ENCODE data around the gene MGAT4B. TPM values are rescaled to one million over a fixed set of nuclear protein-coding genes. Genes with fewer than 3 reads are reported as not detected.

MGAT4B gene
- total RNA-seq, 1 donor from 2014 or later = 118 TPM

- intact Hi-C loops (cut with DNase I) = no loop called here
- no peak for TF ChIP-seq CTCF (IDR thresholded peaks at IDR 0.05)
- Histone ChIP-seq H3K9me3 (no peaks in the 10 kb centered on the region), H3K4me1 (peaks cover 4% of the 10 kb centered on the region), H3K27me3 (no peaks in the 10 kb centered on the region), H3K36me3 (peaks cover 89% of the 10 kb centered on the region), H3K4me3 (no peak overlapping the region), H3K27ac (no peak overlapping the region)
- DNase-seq (no peak), ATAC-seq (no peak)
Observed at GRCh38 chr5:179834120-179834519, 27.5 kb upstream of the MGAT4B start.

GRCh38 chr5:179833709-179834070 is 27.0 kb upstream of the MGAT4B start:
- no peaks in the 10 kb centered on the region for H3K27me3 ChIP-seq
- no peaks in the 10 kb centered on the region for H3K9me3 ChIP-seq
- TF ChIP-seq CTCF (IDR thresholded peaks at IDR 0.05) = no peak
- peaks cover 4% of the 10 kb centered on the region for H3K4me1 ChIP-seq
- ATAC-seq (no peak), DNase-seq (no peak)
- intact Hi-C loops (cut with DNase I) = no loop called here
- H3K36me3 ChIP-seq = peaks cover 92% of the 10 kb centered on the region
- no peak overlapping the region for H3K27ac ChIP-seq
- H3K4me3 ChIP-seq = no peak overlapping the region

- Histone ChIP-seq H3K4me3 (no peak overlapping the region), H3K9me3 (no peaks in the 10 kb centered on the region), H3K36me3 (peaks cover 92% of the 10 kb centered on the region), H3K27me3 (no peaks in the 10 kb centered on the region), H3K4me1 (peaks cover 4% of the 10 kb centered on the region), H3K27ac (no peak overlapping the region)
- no peak for DNase-seq
- no peak for ATAC-seq
- TF ChIP-seq CTCF (IDR thresholded peaks at IDR 0.05) = no peak
- intact Hi-C loops (cut with DNase I) = no loop called here
Observed at GRCh38 chr5:179833056-179833708, 26.5 kb upstream of the MGAT4B start.

- no peak for DNase-seq
- H3K4me1 ChIP-seq = peaks cover 13% of the 10 kb centered on the region
- H3K4me3 ChIP-seq = no peak overlapping the region
Observed at GRCh38 chr5:179832039-179832745, 25.5 kb upstream of the MGAT4B start.

GRCh38 chr5:179830818-179831468 is 24.3 kb upstream of the MGAT4B start:
- no peak overlapping the region for H3K4me3 ChIP-seq
- intact Hi-C loops (cut with DNase I) = no loop called here
- no peaks in the 10 kb centered on the region for H3K27me3 ChIP-seq
- H3K9me3 ChIP-seq = no peaks in the 10 kb centered on the region
- H3K27ac ChIP-seq = peak overlapping the region; percentile 6
- DNase-seq (no peak), ATAC-seq (no peak)
- peaks cover 11% of the 10 kb centered on the region for H3K4me1 ChIP-seq
- no peak for TF ChIP-seq CTCF (IDR thresholded peaks at IDR 0.05)
- peaks cover 92% of the 10 kb centered on the region for H3K36me3 ChIP-seq

More at GRCh38 chr5:179832039-179832745, 25.5 kb upstream of the MGAT4B start:
- no peak for ATAC-seq
- no peaks in the 10 kb centered on the region for H3K9me3 ChIP-seq
- no peak for TF ChIP-seq CTCF (IDR thresholded peaks at IDR 0.05)
- no peaks in the 10 kb centered on the region for H3K27me3 ChIP-seq
- intact Hi-C loops (cut with DNase I) = no loop called here
- peaks cover 92% of the 10 kb centered on the region for H3K36me3 ChIP-seq
- no peak overlapping the region for H3K27ac ChIP-seq
